A673 (cell line): ENCODE results near the gene HIPK3. TPM values are rescaled to one million over a fixed set of nuclear protein-coding genes. Genes with fewer than 3 reads are reported as not detected.
"Not testable (repeated sequence)": the region's sequence is repeated elsewhere in the genome, so short reads cannot be mapped to it uniquely, and the experiment has no call there.

ENCODE experiments used
- BruUV-seq: library from RNA; stranded (reverse); fragments of 400-500 nt; replicated peaks from 2 replicates; lab custom pipeline; 2021; lab: Mats Ljungman, UMichigan
- CTCF ChIA-PET: fragments of 300-600 bp; sonication (Branson Sonifier 250); formaldehyde crosslinking; loops from one replicate; lab custom pipeline; 2022; ENCODE audit warnings: antibody characterized with exemption; lab: Charles Lee
- POLR2A ChIA-PET: fragments of 300-600 bp; sonication (Branson Sonifier 250); formaldehyde crosslinking; loops from one replicate; lab custom pipeline; 2022; ENCODE audit warnings: antibody characterized with exemption; ENCODE audit not compliant: low non-redundant PET; lab: Charles Lee
- DNase-seq: peaks from one replicate; pipeline ENCODE4 v3.0.0-alpha.2; 2015; ENCODE audit warnings: low spot score
- H3K27ac ChIP-seq: fragments of 200-600 bp; sonication (generic); 2 replicates; pipeline ENCODE4 v1.5.1; 2016; ENCODE audit warnings: mixed run types, low read depth, mild to moderate bottlenecking, mixed read lengths, antibody characterized with exemption, low read length; ENCODE audit not compliant: poor library complexity, severe bottlenecking
- H3K27me3 ChIP-seq: fragments of 200-600 bp; sonication (generic); replicated peaks from 2 replicates; pipeline ENCODE4 v1.6.1; 2017; ENCODE audit warnings: mixed run types, low read depth, mild to moderate bottlenecking, mixed read lengths, antibody characterized with exemption, low read length; ENCODE audit not compliant: insufficient read depth, poor library complexity
- H3K36me3 ChIP-seq: fragments of 200-600 bp; sonication (generic); 2 replicates; pipeline ENCODE4 v1.6.1; 2016; ENCODE audit warnings: mixed run types, mild to moderate bottlenecking, mixed read lengths, antibody characterized with exemption, low read length; ENCODE audit not compliant: insufficient read depth, poor library complexity, severe bottlenecking
- H3K4me1 ChIP-seq: fragments of 200-600 bp; sonication (generic); 2 replicates; pipeline ENCODE4 v1.6.1; 2017; ENCODE audit warnings: mixed run types, mild to moderate bottlenecking, mixed read lengths, antibody characterized with exemption, low read length; ENCODE audit not compliant: insufficient read depth, poor library complexity, severe bottlenecking
- H3K4me3 ChIP-seq: fragments of 200-600 bp; sonication (generic); 2 replicates; pipeline ENCODE4 v1.5.1; 2016; ENCODE audit warnings: low read depth, mixed run types, mild to moderate bottlenecking, mixed read lengths, low read length; ENCODE audit not compliant: poor library complexity, severe bottlenecking
- H3K9me3 ChIP-seq: fragments of 200-600 bp; sonication (generic); 2 replicates; pipeline ENCODE4 v1.6.1; 2016; ENCODE audit warnings: mixed run types, low read depth, mild to moderate bottlenecking, mixed read lengths, antibody characterized with exemption, low read length; ENCODE audit not compliant: poor library complexity, severe bottlenecking
- EZH2 ChIP-seq: fragments of 200-600 bp; sonication (generic); IDR thresholded peaks from 2 replicates; pipeline ENCODE4 v1.6.1; 2017; ENCODE audit warnings: borderline replicate concordance, low read depth, mild to moderate bottlenecking, mixed read lengths, antibody characterized with exemption, low read length; ENCODE audit not compliant: poor library complexity, severe bottlenecking
- intact Hi-C: fragments of 100-400 bp; cut with micrococcal nuclease; formaldehyde crosslinking; loops from one replicate; pipeline ENCODE4 v1.10.0; 2022; ENCODE audit not compliant: unreplicated experiment
- total RNA-seq: library from RNA; stranded (reverse); gene quantifications from 2 replicates; pipeline ENCODE4 v1.2.3, GENCODE V29; 2021
- TF ChIP-seq, protein P1 (sequence below): fragments of 300-800, 200-600 bp; sonication (generic); conservative IDR thresholded peaks from 2 replicates; pipeline ENCODE4 v1.5.1; 2017; ENCODE audit warnings: low read depth, mild to moderate bottlenecking, antibody characterized with exemption, low read length, moderate library complexity, mixed read lengths

HIPK3 gene
- total RNA-seq, 1 experiment from 2014 or later, result 86.7 TPM

DNA sequence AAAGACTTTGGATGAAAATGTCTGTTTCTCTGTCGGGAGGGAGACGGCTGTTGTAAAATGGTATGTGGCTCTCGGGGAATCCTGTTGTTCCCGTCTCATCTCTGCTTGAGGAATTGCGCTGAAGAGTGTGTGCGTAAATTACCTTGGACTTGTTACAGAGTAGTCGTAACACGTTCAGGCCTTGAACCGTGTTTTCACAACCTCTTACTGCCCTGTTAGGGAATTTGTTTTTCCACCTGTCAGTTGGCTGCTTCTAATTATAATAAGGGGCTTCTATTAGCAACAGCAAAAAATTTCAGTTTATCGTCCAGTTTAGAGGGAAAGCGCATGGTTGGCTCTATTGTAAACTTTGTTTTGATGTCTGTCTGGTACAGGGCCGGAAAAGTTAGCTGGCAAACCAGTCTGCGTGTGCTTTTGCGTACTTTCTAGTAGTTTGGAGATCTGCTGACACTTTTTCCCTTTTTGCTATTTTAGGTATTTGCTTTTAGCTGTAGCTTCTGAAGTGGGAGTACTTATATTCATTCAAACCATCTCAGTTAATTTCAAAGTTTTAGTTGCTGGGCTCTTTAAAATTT lies 1.5 kb downstream of the HIPK3 start:
- ChIA-PET CTCF (no interaction called here), POLR2A (interaction anchor here (0.6 kb wide), 1 partner anchor 25 kb away, joined by 8 read pairs; no protein-coding TSS in a partner anchor)
- BruUV-seq, result TSS peak; percentile 32
- no peaks in the 10 kb centered on the region for H3K27me3 ChIP-seq
- H3K36me3 ChIP-seq, result no peaks in the 10 kb centered on the region
- peaks cover 42% of the 10 kb centered on the region for H3K4me1 ChIP-seq
- no peaks in the 10 kb centered on the region for H3K9me3 ChIP-seq
- intact Hi-C loops, result loop anchor here (5.0 kb wide), 3 partner anchors 69 to 434 kb away; partner anchors contain the start of gene CSTF3
- no peak for DNase-seq
- peak overlapping the region; percentile 66 for H3K4me3 ChIP-seq
- TF ChIP-seq EZH2, result no peak
- TF ChIP-seq, protein P1, sequence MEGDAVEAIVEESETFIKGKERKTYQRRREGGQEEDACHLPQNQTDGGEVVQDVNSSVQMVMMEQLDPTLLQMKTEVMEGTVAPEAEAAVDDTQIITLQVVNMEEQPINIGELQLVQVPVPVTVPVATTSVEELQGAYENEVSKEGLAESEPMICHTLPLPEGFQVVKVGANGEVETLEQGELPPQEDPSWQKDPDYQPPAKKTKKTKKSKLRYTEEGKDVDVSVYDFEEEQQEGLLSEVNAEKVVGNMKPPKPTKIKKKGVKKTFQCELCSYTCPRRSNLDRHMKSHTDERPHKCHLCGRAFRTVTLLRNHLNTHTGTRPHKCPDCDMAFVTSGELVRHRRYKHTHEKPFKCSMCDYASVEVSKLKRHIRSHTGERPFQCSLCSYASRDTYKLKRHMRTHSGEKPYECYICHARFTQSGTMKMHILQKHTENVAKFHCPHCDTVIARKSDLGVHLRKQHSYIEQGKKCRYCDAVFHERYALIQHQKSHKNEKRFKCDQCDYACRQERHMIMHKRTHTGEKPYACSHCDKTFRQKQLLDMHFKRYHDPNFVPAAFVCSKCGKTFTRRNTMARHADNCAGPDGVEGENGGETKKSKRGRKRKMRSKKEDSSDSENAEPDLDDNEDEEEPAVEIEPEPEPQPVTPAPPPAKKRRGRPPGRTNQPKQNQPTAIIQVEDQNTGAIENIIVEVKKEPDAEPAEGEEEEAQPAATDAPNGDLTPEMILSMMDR, result peak; percentile 12; the same call in 1 of the 2 replicates
- peak overlapping the region; percentile 97 for H3K27ac ChIP-seq

DNA sequence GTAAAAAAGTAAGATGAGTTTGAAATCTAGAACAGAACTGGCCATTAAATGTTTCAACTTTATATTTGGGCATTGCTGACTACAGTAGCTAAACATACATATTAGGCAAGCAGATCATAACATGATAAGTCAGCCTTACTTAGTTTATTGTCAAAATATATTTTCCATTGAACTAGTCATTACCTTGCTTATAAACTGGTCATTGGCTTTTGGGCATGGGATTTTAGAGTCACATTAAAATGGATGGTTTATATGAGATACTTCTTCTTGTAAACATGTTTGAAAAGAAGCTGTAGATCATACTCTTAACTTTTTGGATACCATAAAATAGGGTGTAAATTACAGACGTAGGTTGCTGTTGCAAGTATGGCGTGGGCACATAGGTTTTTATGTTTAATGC lies 2.7 kb downstream of the HIPK3 start:
- ChIA-PET CTCF (no interaction called here), POLR2A (interaction anchor here (0.7 kb wide), 1 partner anchor 360 kb away, joined by 3 read pairs; no protein-coding TSS in a partner anchor)
- H3K4me3 ChIP-seq, result peak overlapping the region; percentile 66
- H3K4me1 ChIP-seq, result peaks cover 50% of the 10 kb centered on the region
- no peak for TF ChIP-seq EZH2
- TF ChIP-seq, protein P1, result no peak
- intact Hi-C loops, result loop anchor here (5.0 kb wide), 3 partner anchors 67 to 432 kb away; partner anchors contain the start of gene CSTF3
- BruUV-seq, result no TSS peak
- no peak for DNase-seq
- H3K9me3 ChIP-seq, result no peaks in the 10 kb centered on the region
- H3K27me3 ChIP-seq, result no peaks in the 10 kb centered on the region
- no peaks in the 10 kb centered on the region for H3K36me3 ChIP-seq
- H3K27ac ChIP-seq, result no peak overlapping the region

DNA sequence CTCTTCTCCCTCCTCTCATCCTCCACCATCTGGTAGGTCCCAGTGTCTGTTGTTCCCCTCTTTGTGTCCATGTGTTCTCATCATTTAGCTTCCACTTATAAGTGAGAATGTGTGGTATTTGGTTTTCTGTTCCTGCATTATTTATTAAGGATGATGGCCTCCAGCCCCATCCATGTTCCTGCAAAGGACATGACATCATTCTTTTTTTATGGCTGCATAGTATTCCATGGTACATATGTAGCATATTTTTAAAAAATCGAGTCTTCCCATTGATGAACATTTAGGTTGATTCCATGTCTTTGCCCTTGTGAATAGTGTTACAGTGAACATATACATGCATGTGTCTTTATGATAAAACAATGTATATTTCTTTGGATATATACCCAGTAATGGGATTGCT lies 4.2 kb downstream of the HIPK3 start:
- CTCF ChIA-PET, POLR2A ChIA-PET: not testable (repeated sequence)

More for the DNA sequence above, 4.2 kb downstream of the HIPK3 start:
- BruUV-seq, intact Hi-C loops, H3K36me3 ChIP-seq, H3K27ac ChIP-seq, H3K9me3 ChIP-seq, H3K4me3 ChIP-seq, DNase-seq, H3K27me3 ChIP-seq: not testable (repeated sequence)
- H3K4me1 ChIP-seq, result peaks cover 42% of the 10 kb centered on the region
